ENCODE results near the gene ZNF526.

DNA sequence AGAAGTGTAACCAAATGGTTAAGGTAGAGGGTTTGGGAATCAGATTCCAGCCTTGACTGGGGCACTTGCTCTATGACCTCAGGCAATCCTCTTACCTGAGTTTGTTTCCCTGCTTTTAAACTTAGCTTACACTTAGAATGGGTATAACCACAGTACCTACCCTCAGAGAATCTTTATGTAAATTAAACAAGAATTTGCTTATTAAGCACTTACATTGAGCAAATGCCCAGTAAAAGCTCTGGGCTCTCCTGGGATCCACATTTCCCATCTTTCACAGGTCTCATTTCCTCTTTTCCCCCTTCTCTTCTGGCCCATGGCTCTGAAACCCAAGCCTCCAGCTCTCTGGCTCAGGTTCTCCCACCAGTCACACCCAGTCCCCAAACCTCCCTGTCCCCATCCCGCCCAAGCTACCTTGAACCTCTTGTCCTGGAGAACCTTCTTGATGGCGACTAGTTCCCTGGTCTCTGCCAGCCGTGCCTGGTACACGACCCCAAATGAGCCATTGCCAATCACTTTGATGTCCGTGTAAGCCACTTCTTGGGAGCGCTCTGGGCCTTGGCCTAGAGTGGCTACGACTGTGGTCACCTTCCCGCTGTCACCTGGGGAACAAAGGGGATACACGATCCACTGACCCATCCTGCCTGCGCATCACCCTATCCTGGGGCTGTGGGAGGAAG is 19.6 kb downstream of the ZNF526 start:
- TF ChIP-seq CTCF (IDR thresholded peaks at IDR 0.05) (no peak), EZH2 (IDR thresholded peaks at IDR 0.05) (no peak), EZH2phosphoT487 (IDR thresholded peaks at IDR 0.05) (no peak)

Measured in neural progenitor cell (in vitro differentiated cells).